Astrocyte (in vitro differentiated cells and primary cell): ENCODE data around the gene TMEM69.

Experiments used
- CTCF ChIP-seq: IDR thresholded peaks from 2 replicates; pipeline ENCODE4 v1.5.1; 2011; ENCODE audit warnings: low read depth, mild to moderate bottlenecking, inconsistent platforms, low read length, moderate library complexity; ENCODE audit not compliant: insufficient read depth
- EZH2 ChIP-seq: IDR thresholded peaks from 2 replicates; pipeline ENCODE4 v1.6.1; 2012; ENCODE audit warnings: mild to moderate bottlenecking, low read length, inconsistent platforms; ENCODE audit not compliant: insufficient read depth

- no peak for TF ChIP-seq CTCF
- TF ChIP-seq EZH2: no peak
These were observed 43.3 kb upstream of the TMEM69 start for GRCh38 chr1:45644661-45645060.
